Skin epidermis (tissue), 12 donors: ENCODE results near the gene ELP5.

ENCODE experiments used
- H3K27ac ChIP-seq, 21 experiments: fragments of 200-600 bp; sonication (generic) in 11 of 21; one replicate each; pipeline ENCODE4 v1.5.0; 2020; ENCODE audit warnings: mild to moderate bottlenecking in 3 of 21, inconsistent platforms in 2 of 21, moderate library complexity in 2 of 21
- H3K4me3 ChIP-seq, 7 experiments: fragments of 200-600 bp; sonication (generic) in 2 of 7; one replicate each; pipeline ENCODE4 v1.5.0; 2020; ENCODE audit warnings: inconsistent platforms in 2 of 7, mild to moderate bottlenecking in 2 of 7, moderate library complexity in 1 of 7

The ELP5 gene

DNA sequence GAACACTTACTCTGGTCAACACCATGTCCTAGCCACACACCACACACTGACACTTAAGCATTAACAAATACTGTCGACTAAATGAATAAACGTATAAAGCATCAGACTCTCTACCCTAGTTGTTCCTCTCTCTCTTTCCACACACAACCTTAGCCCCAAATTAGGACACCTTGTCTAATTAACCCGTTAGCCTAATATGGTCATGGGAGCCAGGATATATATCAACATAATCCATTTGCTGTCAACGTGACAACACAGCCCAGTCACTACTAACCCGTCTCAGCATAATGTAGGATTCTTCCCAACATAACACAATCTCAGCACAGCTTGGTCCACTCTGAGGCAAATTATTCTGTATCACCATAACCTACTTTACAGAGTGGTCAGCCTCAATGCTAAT is 19.9 kb upstream of the ELP5 start:
- no peak overlapping the region for H3K27ac ChIP-seq
- no peak overlapping the region for H3K4me3 ChIP-seq

DNA sequence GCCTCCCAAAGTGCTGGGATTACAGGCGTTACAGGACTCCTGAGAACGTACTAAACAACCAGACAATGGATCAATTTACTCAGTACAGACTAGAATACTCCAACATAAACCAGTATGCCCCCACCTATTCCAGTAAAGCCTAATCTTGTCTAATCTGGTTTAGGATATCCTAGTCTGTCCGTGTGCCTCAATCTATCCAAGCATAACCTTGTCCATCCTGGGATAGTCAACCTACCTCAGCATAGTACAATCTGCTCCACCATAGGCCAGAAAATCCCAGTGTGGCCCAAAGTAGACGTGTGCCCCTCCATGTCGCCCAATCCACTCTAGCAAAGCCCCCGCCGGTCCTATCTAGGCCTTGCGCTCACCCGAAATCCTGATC is 18.3 kb upstream of the ELP5 start:
- peak overlapping the region; percentile 67 to 96 (median 78) for H3K4me3 ChIP-seq
- H3K27ac ChIP-seq = peak overlapping the region; percentile 16 to 95 (median 89)

DNA sequence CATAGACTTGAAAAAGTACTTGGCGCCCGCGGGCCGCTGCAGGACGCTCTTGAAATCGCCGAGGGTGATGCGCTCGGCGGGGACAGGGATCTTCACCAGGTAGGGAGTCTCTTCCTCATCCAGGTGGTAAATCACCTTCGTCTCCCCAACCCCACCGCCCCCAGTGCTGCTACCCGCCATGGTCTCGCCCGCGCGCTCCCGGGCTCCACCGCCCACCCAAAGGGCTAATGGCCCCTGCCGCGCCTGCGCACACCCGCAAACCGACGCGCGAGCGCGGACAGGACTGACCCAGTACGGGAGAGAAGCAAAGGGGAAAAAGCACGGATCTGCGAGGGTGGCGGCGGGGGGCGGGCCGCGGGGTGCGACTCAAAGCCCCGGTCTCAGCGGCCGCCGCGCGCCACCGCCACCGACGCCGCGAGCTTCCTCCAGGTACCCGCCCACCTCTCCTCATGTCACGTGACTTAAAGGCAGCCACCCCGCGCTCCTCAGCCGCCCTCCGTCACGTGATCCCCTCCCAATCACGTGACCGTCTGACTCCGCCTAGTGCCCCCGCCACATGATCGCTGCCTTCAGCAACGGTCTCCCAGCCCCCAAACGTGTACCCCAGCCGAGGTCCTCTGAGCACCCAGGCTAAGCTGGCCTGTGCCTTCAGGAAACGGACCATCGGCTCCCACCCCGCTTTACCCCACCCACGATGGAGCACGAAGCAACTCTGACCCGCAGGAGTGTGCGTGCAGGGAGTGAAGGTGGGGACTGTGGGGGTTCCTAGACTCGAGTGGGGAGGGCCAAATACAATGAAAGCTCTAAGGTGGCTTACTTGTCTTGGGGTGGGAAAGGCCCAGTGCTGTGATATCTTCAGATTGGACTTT is 17.7 kb upstream of the ELP5 start, which contains the start of gene DVL2:
DVL2 (minus strand) TSS at position 435 of the 869 bp plus-strand sequence; CDS start at position 180, 255 bp downstream.
- Histone ChIP-seq H3K4me3 (peak within 1 kb of the TSS; percentile 67 to 96 (median 78)), H3K27ac (peak within 1 kb of the TSS; percentile 16 to 95 (median 89))

DNA sequence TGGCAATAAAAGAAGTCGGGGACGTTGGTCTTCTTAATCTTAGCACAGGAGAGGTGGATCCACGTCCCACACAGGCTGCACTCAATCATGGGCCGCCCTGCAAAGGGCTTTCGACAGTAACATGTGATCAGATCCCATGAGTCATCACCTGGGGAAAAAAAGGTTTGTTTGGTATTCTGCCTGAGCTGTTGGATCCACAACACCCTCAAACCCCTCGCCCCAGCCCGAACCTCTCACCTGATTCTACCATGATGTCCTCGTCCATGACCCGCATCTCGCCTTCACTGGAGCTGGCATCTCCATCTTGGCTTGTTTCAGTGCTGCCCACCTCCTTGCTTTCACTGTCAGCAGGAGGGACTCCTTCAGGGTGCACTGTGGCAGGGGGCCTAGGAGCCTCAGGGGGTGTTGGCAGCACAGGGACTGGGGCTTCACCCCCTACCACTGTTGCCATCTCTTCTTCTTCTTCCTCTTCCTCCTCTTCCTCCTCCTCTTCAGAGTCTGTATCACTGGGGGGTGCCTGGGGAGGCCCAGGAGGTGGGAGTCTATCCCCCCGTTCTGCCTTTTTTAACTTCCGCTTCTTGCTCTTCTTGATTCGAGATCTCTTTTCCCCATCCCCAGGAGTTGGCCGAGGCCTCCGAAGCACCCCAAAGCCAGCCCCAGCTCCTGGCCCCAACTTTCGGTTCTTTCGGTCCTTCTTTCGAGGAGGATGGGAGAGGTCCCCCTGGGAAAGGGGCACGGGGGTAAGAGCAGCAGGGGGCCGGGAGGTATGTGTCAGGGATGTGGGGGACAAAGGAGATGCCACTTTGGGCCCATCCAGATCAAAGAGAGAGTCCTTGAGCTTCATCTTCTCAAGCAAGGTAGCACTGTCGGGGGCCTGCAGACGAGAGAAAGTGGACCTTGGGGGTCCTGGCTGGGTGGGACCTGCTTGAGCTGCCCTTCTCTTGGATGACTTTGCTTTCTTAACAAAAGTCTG is 16.0 kb upstream of the ELP5 start:
- peak overlapping the region in 7 of 21 experiments; percentile 19 to 97 (median 49) for H3K27ac ChIP-seq
- no peak overlapping the region for H3K4me3 ChIP-seq

DNA sequence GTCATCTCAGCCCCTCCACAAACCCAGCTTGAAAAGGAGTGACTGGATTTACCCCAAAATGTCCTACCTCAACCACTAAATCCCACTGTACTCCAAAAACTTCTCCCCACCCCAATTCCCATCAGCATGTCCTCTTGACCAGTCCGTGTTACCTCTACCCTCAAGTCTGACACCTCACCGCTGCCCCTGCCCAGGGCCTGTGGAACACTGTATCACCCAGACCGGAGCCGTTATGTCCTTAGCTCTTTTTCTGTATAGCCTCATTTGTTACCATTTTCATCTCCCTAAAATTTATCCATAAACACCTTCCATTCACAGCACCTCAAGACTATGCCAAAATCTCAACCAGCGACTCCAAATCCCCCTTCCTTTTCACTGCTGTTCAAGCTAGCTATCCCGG is 15.2 kb upstream of the ELP5 start:
- H3K27ac ChIP-seq = peak overlapping the region in 10 of 21 experiments; percentile 92 to 100 (median 96)

DNA sequence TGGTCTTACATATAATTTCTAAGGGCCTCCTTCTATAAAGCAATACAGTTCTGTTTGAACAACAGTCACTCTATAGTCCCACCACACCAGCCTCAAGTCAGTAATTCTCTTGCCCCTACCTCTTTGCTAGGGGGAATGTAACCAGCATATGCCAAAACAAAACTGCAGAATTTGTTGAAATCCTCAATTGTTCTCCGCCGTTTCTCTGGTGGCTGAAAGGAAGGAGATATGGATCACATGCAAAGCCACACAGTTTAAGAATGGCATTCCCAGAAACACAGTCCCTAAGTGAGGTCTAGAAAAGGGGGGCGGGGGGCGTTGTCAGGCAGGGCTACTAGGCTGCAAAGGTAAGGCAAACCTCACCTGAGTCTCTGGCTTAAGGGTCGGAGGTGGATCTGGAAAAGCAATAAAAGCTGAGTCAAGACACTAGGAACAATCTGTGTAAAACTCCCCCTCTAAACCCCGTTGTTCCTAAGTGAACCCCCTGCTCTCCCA is 14.7 kb upstream of the ELP5 start:
- Histone ChIP-seq H3K27ac (peak overlapping the region; percentile 87 to 100 (median 97)), H3K4me3 (peak overlapping the region; percentile 78 to 98 (median 94))

More for the DNA sequence above, 15.2 kb upstream of the ELP5 start:
- no peak overlapping the region for H3K4me3 ChIP-seq

DNA sequence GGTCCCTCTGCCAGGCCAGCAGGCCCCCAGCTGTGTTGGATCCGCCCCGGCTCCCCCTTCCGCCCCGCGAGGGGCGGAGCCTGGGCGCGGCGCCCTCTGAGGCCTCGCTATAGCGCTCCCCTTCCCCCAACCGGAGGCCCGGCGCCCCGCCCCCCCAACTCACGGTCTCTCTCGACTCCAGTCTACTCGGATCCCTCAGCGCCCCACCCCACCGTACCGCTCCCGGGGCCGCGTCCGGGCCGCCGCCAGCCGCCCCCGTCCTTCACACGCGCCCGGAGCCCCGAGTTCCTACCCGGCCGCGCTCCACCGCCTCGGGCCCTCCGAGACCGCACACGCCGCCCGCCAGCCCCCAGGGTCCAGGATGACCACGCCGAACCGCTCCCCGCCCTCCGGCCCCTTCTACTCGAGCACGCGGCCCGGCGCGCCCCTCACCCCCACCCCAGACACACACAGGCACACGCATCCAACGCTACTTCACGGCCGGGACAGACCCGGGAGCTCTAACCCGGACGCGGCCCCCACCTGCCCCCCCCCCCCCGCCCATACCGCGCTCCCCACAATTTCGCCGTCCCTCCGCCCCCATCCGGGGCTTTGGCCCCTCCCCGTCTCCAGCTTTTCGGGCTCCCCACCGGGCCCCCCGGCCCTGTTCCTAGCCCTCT is 14.1 kb upstream of the ELP5 start:
- Histone ChIP-seq H3K27ac (peak overlapping the region; percentile 87 to 100 (median 97)), H3K4me3 (peak overlapping the region; percentile 78 to 98 (median 94))

DNA sequence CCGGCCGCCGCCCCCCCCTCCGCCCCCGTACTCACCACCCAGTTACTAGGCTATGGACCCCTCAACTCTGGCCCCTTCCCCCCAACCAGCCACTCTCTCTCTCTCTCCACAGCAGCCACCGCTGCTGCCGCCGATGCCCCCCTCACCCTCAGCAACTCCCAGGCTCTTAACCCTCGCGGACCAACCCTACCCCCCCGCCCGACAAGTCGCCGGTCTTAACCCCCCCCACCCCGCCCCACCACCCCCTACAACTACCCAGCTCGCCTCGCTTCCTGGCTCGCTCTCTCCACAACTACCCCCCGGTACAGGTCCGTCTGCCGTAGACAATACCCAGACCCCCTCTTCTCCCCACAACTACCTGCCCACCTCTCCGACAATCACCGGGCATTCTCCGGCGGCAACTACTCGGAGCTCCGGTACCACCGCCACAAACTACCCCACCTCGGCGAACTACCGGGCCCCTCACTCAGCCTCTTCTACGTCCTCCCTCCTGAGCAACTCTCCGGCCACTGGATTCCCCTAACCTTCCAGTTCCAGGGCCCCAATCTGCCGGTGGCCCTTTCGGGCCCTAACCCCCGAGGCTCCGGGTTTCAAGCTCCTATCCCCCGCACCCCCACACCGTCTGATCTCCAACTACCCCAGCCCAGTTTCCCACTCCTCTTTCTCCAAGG is 13.5 kb upstream of the ELP5 start:
- Histone ChIP-seq H3K4me3 (peak overlapping the region; percentile 78 to 98 (median 94)), H3K27ac (peak overlapping the region; percentile 87 to 100 (median 97))

DNA sequence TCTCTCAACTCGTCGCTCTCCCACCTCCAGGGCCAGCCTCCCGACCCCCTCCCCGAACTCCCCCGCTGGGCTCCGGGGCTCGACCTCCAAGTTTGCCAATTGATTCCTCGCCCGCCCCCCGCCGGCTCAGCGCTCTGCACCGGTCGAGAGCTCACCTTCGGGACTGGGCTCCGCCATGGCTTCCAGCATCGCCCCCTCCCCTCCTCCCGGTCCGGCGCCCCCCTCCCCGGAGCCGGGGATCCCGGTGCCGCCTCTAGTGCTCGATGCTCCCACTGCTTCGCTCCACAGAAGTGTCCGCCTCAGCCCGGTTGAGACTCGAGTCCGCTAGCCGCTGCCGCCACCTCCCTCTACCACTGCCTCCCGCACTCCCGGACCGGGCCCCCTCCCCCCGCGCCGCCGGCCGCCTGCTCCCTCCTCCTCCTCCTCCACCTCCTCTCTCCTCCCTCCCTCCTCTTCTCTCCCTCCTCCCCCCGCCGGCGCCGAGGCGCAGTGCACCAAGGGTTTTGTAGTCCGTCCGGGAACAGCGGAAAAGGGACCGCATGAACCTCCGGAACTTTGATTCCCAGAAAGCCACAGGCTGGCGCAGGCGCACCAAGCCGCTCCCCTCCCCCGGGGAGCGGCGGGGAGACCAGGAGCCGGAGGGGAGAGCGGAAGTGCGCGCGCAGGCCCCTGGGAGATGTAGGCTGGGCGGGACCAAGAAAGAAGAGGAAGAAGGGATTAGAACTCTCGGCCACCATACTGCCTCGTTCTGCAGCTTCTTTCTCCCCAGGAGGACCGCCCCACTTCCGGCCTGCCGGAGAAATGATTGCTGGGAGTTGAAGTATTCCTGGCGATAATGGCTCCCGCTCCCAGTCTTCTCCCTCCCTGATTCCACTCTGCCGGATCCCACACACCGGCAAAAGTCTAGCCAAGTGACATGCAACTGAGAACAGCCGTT is 12.7 kb upstream of the ELP5 start, which contains the start of gene PHF23:
PHF23 (minus strand) TSS at position 367 of the 937 bp plus-strand sequence; CDS start at position 189, 178 bp downstream.
- H3K4me3 ChIP-seq = peak within 1 kb of the TSS; percentile 78 to 98 (median 94)
- H3K27ac ChIP-seq = peak within 1 kb of the TSS; percentile 87 to 100 (median 97)

DNA sequence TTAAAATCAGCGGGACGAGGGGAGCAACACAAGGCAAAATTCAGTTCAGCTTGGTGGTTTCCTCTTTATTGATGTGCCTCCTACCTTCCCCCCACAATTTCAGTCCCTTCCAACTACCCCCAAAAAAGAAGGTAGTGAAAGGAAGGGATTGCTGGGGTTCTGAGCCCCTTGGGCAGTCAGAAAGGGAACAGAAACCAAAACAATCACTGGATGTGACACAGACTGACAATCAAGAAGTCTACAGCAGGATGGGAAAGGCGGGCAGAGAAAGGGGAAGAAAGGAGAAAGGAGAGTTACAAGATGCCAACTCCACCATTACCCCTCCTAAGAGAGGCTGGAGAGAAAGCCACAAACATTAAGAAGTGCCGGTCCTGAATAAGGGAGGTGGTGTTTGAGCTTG is 11.6 kb upstream of the ELP5 start:
- H3K4me3 ChIP-seq = peak overlapping the region in 6 of 7 experiments; percentile 17 to 96 (median 88)
- peak overlapping the region in 19 of 21 experiments; percentile 92 to 100 (median 98) for H3K27ac ChIP-seq

DNA sequence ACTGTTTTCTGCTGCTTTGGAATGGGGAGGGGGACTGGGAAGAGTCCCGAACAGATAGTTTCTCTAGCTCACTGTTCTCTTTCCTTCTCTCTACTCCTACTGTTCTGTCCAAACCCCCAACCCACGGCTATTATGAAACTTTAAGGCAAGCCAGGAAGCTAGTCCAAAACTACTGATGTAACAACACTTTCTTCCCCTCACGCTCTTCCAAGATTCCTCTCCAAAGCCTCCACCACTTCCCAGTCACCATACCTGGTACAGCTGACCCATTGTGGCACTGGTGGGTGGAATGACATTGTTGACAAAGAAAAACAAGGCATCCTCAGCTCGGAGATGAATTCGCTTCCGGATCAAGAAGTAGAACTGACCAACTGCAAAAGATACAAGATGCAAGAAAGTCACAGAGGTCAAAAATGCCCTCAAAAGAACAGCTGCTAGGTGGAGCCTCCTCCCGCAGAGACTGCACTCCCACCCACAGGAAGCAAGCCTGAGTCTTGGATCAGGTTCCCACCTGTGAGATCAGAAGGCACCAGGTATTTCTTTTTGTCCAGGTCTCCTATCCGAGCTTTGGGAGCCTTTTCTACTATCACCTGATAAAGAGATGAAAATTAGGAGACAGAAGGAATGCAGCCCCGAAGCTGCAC is 10.8 kb upstream of the ELP5 start:
- peak overlapping the region in 20 of 21 experiments; percentile 30 to 100 (median 98) for H3K27ac ChIP-seq
- peak overlapping the region; percentile 74 to 96 (median 88) for H3K4me3 ChIP-seq

DNA sequence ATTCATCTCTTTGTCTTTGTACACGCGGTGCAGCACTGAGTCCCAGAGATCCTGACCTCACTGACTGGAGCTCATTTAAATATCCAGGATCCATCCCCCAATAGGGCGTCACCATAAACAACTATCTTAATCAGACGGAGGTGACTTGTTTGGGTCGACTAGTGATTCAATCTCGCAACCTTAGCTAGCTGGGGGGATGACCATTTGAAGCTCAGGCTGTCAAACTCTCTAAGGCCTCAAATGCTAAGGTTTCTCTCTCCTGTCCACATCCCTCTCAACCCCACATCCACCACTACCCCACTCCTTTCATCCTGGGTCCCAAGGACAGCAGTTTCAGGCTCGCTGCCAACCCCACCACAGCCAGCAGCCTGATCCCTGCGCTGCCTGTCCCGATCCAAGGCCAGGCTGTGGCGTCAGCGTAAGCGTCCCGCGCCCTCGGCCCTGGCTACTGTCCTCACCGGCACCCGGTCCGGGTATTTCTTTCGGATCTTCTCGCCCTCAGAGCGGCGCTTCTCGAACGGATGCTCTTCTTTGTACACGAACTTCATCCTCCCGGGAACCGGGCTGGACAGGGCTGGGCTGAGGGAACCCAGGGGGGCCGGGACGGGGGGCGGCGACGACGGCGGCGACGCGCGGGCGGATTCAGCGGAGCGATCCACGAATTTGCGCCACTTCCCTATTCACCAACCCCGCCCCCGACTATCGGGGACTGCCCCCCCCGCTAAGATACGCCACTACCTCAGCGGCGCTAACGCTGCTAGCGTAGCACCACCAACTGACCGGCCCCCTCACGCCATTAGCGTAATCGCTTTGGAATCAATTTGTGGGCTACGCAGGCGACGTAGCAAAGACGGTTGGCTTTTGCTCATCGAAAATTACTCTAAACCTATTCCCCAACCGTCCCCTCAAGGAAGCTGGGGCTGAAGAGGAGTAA is 10.0 kb upstream of the ELP5 start, which contains the start of gene GABARAP:
GABARAP (minus strand) TSS at position 667 of the 934 bp plus-strand sequence; CDS start at position 548, 119 bp downstream.
- H3K4me3 ChIP-seq = peak within 1 kb of the TSS; percentile 74 to 96 (median 88)
- peak within 1 kb of the TSS; percentile 87 to 100 (median 98) for H3K27ac ChIP-seq

DNA sequence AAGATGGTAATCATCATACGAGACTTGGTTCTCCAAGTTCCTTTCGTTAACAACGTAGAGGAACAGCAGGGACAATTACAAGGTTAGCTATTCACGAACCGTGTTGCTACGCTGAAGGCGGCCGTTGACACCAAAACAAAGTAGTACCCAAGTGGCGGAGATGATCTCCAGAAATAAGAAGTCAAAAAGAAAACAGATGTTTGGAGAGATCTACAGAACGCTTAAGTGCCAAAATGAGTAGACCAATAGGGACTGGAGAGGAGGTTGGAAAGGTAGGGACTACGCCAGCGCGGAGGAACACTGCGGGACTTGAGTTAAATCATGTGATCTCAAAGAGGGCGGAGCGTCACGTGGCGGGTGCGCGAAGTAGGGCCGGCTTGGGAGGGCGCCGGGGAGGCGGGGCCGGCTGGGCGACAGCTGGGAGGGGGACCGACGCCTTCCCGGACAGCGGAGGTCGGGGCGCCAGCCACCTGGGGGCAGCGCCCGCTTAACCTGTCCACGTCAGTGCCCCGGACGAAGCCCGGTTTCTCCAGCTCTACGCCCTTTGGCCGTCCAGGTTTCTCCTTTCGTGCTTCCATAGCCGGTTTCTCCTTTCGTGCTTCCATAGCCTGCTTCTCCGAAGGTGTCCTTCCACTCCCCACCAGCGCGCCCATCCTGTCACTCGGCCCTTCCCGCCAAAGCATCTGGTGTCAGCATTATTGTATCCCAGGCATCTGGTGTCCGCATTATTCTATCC is 9.1 kb upstream of the ELP5 start:
- Histone ChIP-seq H3K27ac (peak overlapping the region; percentile 87 to 100 (median 98)), H3K4me3 (peak overlapping the region; percentile 74 to 96 (median 88))

DNA sequence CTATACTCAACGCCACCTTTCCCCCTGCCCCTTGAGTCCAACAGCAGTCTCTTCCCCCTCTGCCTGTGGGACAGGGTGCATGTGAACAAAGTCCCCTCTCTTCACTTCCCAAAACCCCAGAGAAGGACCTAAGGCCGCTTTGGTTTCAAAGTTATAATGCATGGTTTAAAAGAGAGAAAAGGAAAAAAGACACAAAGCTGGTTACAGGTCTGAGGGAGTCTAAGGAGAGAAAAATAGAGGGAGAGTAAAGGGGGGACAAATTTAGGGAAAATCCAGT is 8.6 kb upstream of the ELP5 start:
- Histone ChIP-seq H3K4me3 (peak overlapping the region; percentile 74 to 96 (median 88)), H3K27ac (peak overlapping the region in 20 of 21 experiments; percentile 92 to 100 (median 98))

DNA sequence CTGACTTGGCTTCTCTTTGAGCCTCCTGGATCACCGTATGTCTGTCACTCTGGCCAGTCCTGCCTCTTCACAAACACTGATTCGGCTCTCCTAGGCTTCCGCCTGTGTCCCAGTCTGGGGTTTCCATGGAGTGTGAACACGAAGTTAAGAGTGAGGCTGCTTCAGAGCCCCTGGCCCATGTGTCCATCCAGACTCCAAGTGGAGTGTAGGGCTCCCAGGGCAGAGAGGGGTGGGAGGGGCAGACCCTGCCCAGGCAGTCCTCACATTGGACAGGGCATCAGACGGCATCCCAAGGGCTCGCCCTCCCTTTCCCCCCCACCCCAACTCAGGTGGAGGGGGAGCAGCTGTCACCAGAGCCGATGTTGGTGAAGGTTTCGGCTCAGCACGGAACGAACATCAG is 8.2 kb upstream of the ELP5 start:
- peak overlapping the region in 1 of 7 experiments; percentile 88 for H3K4me3 ChIP-seq
- peak overlapping the region in 15 of 21 experiments; percentile 92 to 99 (median 98) for H3K27ac ChIP-seq
